Metanephros (tissue), 2 donors: Measurements from ENCODE around the gene POLE2. TPM values are rescaled to one million over a fixed set of nuclear protein-coding genes. Genes with fewer than 3 reads are reported as not detected.

Experiments used
- small RNA-seq: library from RNA; depleted of rRNA; stranded (forward); fragments of <200 nt; gene quantifications from one replicate; pipeline ENCODE3, GENCODE V24; 2014; ENCODE audit warnings: low replicate concordance
- total RNA-seq: library from RNA; depleted of rRNA; stranded (reverse); fragments of >200 nt; gene quantifications from one replicate; pipeline ENCODE4 v1.2.3, GENCODE V29; 2014

POLE2 gene
- 14.4 TPM for total RNA-seq

GRCh38 chr14:49687942-49688700, at the start of gene POLE2:
Gene POLE2, minus strand, starts transcription at chr14:49688214. Its CDS starts 11 bp downstream, at chr14:49688203.

GRCh38 chr14:49692811-49693734, 5.1 kb upstream of the POLE2 start, which contains the start of gene KLHDC1:
Gene KLHDC1, plus strand, starts transcription at chr14:49693120. Its CDS starts 75 bp downstream, at chr14:49693195.

GRCh38 chr14:49634547-49635334, 53.3 kb downstream of the POLE2 start, which contains the start of gene DNAAF2:
Gene DNAAF2, minus strand, starts transcription at chr14:49635244. Its CDS starts 95 bp downstream, at chr14:49635149.

GRCh38 chr14:49620182-49621113, 67.6 kb downstream of the POLE2 start, which contains the start of the genes MGAT2 and RPL36AL:
Gene MGAT2, plus strand, starts transcription at chr14:49620799. Its CDS starts 470 bp downstream, at chr14:49621269.
Gene RPL36AL, minus strand, starts transcription at chr14:49620626. Its CDS starts 1,522 bp downstream, at chr14:49619104.

GRCh38 chr14:49598485-49599300, 89.3 kb downstream of the POLE2 start, which contains the start of gene LRR1:
Gene LRR1, plus strand, starts transcription at chr14:49598940. Its CDS starts 81 bp downstream, at chr14:49599021.

Small RNA genes within 50 kb of the gene (small RNA-seq; reads per million reads assigned to genes)
- gene AL139099.3: not detected
- gene RNU6ATAC30P: not detected

Other genes starting within 250 kb of the POLE2 start
- 1,629 TPM for gene RPS29, start 101.8 kb downstream of the POLE2 start, total RNA-seq
- 9.5 TPM for gene LRR1, start 89.3 kb downstream of the POLE2 start, total RNA-seq
- gene RPL36AL, start 67.6 kb downstream of the POLE2 start, total RNA-seq: 75.4 TPM
- 24.9 TPM for gene MGAT2, start 67.4 kb downstream of the POLE2 start, total RNA-seq
- gene DNAAF2, start 53.0 kb downstream of the POLE2 start, total RNA-seq: 10.9 TPM
- gene KLHDC1, start 4.9 kb upstream of the POLE2 start, total RNA-seq: 6.2 TPM
- gene KLHDC2, start 79.9 kb upstream of the POLE2 start, total RNA-seq: 147 TPM
- gene NEMF, start 164.6 kb upstream of the POLE2 start, total RNA-seq: 133 TPM
- 63.1 TPM for gene ARF6, start 204.9 kb upstream of the POLE2 start, total RNA-seq